NCI-H2029 (cell line): Measurements from ENCODE around the gene ARHGAP10.

Experiments
- DNase-seq: peaks from one replicate; lab custom pipeline; 2025; lab: John Stamatoyannopoulos, UW

ARHGAP10 gene

DNA sequence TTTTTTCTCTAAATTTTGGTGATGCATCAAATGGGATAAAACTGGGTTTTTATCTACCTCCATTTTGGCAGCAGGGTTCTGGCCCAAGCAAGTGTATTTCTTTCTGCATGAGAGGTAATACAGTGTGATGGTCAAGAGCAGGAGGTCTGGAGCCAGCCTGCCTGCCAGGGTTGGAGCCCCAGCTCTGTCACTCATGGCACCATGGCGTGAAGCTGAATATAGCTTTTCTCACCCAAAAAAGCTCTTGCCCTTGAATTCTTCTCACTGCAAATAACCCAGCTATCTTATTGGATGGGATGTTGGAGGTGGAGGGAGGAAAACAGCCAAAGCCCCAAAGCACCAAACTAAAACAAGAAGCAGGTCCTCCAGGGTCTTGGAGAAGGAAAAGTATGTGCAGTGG is 218.4 kb downstream of the ARHGAP10 start:
- no peak for DNase-seq

DNA sequence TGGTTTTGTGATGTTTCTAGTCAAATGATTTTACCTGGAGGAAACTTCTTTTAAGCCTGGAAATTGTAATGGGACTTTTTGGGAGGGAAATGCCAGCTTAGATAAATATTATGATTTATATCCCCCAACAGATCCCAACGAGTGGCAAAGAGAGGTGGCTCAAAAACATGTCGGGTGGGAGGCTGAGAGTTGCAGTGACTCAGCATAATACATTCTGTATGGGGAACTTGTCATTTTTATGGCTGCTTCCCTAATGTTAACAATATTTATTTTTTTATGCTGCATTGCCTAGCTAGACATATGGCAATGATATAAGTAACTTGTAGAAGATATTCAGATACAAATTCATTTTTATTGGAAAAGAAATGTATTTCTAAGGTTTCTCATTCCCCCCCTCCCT is 219.0 kb downstream of the ARHGAP10 start:
- DNase-seq, result no peak

DNA sequence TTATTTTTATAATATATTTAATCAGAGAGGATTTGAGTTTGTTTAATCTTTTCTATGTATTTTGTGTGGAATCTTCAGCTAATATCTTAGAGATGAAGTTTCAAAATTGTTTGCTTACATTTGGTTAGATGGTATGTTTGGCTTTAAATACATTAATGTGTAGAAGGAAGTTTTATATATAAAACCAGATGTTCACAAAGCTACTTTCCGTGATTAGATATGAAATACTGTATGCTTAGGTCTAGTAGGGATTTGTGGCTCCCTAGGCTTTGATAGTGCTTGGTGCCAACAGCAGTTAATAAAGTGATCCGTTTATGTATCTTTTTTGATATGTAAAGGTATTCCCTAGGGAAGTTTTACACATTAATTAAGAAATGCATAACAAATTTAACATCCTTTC is 223.0 kb downstream of the ARHGAP10 start:
- no peak for DNase-seq

DNA sequence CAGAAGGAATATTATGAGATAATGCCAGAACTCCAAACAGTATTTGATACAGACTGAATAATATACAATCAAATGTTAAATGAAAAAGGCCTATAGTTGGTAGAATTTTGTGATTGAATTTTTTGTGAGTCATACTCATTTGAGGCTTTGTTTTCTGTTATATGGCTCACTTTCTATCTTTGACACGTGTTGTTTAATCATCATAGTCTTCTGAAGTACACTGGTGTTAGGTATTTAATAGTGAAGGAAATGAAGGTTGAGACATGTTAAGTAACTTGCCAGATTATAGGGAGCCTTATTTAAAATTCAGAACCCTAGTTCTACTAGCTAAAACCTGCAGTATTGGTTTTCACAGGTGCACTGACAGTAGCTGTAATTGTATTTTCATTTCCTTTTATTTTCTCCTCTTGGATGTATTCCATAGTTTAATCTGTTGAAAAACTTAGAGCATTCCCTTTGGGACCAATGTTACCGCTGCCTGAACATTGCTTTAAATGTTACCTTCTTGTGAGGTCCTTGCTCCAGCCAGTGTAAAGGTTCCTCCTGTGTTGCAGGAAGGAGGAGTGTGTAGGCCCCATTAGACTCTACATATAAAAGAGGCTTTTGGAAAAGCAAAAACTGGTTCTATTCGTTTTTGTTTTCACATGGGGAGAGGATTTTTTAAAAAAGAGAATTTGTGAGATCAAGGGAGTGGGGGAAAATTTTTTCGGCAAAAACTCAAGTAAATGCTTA is 224.1 kb downstream of the ARHGAP10 start:
- no peak for DNase-seq

DNA sequence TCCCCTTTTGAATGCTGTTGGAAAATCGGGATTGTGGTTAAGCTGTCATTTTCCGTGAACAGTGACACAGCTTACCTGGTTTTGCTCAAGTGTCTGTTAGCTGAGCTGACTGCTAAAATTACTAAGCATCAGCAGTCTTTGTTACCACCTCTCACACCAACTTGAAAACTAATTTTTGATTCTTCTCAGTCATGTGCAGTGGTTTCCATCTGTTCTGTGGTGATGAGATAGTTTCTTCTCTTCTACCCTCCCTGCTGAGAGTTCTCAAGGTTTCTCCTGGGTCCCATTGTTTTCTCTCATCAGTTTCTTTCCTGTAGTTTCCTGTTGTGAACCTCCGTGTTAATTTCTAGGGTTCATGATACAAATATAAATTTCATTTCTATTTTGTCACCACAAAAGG is 225.6 kb downstream of the ARHGAP10 start:
- no peak for DNase-seq

DNA sequence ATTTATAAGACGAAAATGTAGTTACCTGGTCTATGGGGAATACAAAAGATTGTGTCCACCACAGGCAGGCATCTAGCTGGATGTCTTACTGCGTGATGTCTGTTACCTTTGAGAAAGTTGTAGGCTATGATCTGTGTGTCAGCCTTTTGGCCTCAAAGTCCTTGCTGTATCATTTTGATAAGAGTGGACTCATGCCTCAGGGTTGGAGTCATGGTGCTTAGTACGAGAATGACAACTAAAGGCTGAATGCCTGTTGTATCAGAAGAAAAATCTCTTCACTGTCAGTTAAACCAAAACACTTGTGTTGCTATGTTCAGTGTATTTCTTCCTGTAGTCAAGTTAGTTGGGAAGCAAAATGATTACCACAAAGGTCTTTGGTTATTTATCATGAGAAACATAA is 226.2 kb downstream of the ARHGAP10 start:
- no peak for DNase-seq

DNA sequence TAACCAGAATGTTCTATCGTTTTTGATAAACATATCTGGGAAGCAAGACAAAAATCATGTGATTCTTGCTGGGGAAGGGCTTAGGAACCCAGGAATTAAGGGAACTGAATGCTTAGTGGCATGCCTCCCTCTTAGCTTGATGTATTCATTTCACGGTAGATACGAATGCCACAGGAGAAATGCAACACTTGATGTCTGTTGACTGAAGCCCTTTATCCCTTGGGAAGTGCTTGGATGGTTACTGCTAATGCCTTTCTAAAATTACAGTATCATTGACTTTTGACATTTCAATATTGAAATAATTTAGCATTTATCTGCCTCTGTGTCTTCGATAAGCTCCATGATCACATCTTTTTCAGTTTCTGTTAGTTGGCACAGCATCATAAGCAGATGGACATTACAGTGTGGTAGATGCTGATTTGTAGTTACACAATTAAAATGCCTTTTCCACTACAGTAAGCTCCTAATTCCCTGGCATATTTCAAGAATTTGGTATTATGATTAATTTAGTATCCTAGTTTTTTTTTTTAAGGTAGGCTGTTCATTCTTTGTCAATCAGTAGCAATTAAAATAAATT is 226.7 kb downstream of the ARHGAP10 start:
- no peak for DNase-seq

DNA sequence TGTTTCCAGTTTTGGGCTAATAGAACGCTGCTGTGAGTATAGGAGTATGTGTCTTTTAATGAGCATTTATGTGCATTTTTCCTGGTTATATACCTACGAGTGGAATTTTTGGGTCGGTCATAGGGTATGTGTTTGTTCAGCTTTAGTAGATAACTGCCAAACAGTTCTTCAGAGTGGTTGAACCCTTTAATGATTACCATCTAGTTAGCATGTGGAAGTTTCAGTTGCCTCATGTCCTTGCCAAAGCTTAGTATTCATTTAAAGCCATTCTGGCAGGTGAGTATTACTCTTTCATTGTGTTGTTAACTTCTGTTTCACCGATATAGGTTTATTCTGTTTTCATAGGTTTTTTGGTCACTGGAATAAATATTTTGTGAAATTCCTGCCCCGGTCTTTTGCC is 229.1 kb downstream of the ARHGAP10 start:
- no peak for DNase-seq

DNA sequence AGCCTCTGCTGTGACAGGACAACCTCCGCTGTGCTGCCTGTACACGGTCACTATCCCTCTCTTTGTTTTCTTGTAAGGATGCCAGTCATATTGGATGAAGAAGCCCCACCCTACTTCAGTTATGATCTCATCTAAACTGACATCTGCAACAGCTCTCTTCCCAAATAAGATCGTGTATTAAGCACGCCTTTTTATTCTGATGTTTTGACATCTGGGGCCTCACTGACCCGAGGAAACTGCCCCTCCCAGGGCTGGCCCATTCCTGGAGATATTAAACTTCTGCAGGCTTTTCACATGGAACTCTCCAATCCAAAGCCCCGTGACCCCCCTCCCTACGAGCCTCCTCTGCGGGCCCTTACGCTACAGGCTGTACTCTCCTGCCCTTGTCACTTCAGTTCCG is 232.0 kb downstream of the ARHGAP10 start:
- no peak for DNase-seq

DNA sequence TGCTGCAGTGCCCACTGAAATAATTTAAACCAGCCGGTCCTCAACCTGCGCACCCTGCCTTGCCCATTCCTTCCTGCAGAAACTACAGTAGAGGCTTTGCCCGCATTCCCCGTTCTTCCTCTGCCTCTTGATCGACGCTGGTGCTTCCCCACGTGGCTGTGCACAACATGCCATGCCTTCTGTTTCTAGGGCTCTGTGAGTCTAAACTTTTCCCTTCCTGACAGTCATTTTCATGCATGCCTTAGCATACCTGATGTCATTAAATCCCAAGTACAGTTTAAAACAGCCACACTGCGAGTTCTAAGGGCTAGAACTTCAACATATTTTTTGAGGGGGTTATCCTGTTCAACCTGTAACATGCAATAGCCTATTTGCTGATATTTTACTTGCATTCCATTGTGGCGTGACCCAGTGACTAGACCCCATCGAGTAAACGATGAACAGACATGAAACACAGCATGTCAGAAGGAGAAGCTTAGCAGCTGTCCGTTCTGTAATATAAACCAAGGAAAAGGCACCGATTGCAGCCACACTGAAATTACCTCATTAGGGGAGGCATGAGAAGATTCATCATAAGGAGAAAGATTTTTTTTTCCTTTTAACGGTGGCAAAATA is 232.5 kb downstream of the ARHGAP10 start:
- DNase-seq, result no peak

DNA sequence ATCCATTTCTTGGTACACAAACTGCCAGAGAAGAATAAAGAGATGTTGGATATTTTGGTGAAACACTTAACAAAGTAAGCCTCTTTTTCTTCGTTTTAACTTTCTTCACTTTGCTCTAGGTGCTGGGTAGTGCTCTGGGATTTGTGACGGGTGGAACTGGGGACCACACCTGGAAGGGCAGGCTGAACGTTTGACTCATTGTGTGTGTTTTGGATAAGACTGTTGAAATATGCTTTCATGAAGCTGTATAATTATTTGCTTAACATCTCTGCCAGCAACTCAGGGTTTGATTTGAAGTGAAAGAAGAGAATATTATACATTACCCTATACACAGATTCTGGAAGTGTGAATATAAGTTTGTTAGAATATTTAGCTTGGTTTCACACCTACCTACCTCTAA is 233.2 kb downstream of the ARHGAP10 start:
- DNase-seq, result no peak

DNA sequence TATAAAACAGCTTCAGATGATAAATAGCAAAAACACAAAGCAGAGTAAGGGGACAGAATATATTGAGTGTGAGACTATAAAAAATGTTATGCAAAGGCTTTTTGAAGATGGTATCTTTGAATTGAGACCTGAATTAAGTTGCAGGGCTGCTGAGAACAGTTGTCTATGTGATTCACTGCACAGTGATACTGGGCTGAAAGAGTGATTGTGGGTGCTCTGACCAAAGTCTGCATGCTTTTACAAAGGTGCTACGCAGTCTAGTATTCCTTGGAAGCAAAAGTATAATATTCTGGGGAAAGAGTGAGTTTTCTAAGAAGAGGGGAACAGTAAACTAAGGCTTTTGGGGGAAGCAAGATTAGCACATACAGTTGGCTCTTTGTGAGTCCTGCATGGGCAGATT is 234.0 kb downstream of the ARHGAP10 start:
- no peak for DNase-seq

DNA sequence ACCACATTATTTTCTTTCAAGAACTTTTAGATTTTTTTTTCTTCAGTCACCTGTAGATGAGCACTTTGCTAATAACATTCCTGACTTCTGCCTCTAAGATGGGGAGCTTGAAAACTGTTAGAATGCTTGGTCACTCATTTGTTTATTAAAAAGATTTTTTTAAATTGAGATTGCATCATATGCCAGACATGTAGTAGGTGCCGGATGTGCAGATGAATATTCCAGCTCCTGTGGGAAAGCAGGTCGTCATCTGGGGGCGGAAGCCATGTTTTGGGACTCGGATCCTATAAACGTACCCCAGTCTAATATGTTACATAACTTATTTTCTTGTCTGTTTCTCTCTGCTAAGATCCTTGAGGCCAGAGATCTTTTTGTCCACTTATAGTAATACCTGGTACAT is 236.8 kb downstream of the ARHGAP10 start:
- DNase-seq, result no peak

DNA sequence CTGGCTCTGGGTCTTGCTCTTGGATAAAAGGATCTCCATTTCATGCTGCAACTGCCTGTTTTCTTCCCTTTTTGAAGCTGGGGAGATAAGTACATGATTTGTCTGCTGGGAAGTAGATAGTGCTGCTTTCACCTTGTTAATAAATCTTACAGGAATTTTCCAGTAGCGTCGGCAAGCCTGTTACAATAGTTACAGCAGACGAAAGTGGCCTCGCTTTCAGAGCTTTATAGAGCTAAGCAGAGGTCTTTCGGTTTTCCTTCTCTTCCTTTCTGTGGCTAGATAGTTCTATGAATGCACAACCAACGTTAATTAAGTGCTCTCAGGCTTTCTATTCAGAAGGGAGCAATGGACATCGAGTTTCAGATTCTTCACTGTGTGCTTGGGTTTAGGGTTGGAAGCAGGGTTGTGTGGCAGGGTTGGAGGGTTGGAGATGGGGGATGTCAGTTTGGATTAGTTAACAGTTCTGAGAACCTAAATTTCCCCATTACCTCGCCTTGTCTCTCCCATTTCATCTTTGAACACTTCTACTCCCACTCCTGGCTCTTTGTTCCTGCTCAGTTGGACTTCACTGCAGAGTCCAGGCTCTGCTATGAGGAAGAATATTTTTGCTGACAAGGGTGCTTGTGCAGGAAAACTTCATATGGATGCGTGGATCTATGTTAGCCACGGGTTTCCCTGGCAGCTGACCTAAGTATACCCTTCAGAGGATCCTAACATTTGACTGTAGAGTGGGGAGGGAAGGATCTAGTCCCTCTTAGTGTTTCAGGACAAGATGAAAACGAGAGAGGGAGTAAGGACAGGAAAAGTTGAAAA is 237.9 kb downstream of the ARHGAP10 start:
- DNase-seq, result no peak

DNA sequence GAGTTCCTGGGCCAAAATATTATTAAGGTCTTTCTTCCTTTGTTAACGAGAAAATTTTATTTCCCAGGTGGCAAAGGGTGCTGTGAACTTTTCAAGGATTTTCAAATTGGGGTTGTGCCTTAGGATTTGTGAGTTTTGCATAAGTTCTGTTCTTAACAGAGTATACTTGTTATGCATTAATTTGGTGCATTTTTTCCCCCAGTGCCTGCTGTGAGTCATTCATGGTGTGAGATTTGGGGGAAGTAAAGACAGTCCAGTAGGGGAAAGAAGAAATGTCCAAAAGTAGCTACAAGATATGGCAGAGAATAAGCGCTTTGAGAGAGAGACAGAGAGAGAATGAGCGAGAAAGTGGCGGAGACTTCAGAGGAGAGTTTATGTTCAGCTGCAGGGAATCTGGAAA is 239.2 kb downstream of the ARHGAP10 start:
- DNase-seq, result no peak

DNA sequence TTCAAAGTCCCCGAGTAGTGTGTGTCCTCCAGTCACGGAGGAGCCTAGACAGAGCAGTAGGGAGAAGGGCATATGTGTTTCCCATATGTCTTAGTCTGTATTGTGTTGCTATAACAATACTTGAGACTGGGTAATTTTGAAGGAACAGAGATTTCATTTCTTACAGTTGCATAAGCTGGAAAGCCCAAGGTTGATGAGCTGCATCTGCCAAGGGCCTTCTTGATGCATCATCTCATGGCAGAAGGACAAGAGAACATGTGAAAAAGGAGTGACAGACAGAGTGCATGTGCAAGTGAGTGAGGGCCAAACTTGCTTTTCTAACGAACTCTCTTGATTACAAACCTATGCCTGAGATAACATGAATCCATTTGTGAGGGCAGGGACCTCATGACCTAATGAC is 243.4 kb downstream of the ARHGAP10 start:
- no peak for DNase-seq

DNA sequence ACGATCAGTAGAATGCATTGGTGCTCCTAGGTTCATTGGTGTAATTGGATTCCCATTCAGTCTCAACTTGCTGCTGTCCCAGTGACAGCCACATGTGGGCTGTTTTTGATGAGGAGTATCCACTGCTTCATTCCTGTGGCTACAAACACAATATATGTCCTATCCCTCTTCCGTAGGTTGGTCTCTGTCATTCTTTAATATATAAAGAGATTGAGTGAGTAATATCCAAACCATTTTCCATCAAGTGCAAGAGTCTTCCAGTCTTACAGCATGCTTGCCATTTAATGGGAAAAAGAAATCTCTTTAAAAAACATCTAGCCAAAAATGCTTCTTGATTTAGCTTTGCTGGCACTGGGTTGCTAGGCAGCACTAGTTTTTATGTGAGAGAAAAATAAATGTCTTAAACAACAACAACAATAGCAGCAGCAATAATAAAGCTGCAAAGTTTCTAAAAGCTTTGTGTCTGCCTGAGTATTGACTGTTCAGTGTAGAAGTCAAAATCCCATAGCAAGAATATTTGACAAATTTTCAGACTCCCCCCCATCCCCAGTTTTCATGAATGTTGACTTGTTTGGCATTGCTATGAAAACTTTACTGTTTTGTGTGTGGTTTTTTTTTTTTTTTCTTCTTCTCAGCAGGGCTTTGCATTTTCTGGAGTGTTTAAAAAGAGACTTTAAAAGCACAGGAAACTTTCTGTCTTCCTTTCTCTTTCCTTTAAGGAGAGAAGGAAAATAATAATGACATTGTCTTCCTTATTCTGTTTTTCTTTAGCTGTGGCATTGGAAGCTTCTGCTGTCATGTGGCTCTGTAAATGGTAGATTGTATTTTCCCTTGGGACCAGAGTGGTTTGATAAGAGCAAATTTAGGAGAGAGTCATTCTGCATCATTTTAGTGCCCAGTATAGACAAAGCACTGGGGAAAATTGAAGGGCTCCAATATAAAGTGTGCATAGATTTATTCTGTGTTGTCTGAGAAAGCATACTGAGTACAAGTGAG is 244.3 kb downstream of the ARHGAP10 start:
- no peak for DNase-seq

DNA sequence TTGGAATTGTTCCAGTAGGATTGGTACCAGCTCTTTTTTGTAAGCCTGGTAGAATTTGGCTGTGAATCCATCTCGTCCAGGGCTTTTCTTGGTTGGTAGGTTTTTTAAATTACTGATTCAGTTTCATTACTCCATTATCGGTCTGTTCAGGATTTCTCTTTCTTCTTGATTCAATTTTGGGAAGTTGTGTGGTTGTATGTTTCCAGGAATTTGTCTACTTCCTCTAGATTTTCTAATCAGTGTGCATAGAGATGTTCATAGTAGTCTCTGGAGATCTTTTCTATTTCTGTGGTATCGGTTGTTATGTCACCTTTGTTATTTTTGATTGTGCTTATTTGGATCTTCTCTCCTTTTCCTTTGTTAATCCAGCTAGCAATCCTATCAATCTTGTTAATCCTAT is 248.7 kb downstream of the ARHGAP10 start:
- no peak for DNase-seq

DNA sequence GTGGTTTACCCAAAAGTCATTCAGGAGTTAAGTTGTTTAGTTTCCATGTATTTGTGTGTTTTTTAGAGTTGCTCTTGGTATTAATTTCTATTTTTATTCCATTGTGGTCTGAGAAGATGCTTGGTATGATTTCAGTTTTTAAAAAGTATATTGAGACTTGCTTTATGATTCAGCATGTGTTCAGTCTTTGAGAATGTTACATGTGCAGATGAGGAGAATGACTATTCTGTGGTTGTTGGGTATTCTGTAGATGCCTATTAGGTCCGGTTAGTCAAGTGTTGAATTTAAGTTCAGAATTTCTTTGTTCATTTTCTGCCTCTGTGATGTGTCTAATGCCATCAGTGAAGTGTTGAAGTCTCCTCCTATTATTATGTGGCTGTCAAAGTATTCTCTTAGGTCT is 249.4 kb downstream of the ARHGAP10 start:
- no peak for DNase-seq

DNA sequence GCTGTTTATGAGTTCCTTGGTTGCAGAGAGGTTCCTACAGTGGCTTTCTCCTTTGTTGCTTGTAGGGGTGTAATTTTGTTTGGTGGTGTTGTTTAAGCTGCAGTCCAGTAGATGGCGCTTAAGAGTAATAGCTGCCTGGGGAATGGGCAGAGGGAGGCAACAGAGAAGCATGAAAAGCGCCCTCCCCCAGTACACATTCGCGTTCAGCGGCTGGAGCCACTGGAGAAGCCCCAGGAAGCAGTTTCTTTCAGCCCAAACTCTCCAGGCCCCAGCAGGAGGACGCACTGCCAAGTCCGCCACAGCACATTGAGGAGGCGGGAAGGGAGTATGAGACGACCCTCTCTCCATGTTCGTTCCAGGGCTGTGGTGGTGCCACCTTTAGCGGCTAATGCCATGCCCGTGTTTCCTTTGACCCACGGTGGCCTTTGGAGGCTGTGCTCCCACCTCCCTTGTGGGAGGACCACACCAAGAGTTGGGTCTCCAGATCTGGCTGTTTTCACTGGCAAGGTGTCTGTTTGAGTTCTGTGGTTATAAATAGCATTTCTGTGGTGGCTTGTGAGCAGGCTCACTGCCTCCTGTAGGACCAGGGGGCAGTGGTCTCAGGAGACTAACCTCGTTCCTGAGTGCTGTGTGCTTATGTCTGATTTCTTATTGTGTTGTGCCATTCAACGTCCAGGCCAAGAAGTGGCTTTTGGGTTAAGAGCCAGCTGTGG is 252.3 kb downstream of the ARHGAP10 start:
- peak; percentile 32 for DNase-seq

DNA sequence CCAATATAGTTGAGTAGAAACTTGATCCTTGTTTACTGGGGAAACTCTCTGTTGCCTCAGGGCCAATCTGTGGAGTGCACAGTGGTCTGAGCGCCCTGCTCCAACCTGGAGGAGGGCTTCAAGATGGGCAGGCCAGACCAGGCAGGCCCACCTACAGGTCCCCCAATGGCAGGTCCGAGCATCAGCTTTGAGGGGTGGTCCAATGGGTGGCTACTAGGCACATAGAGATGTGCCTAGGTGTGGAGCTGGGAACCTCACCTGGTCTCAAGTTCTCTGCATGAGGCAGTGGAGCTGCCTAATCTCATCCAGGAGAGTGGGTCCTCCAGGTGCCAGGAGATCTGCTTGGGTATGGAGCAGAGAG is 252.9 kb downstream of the ARHGAP10 start:
- no peak for DNase-seq
